Effector memory CD8-positive, alpha-beta T cell (primary cell): ENCODE results near the gene EIF5AL1.
"Not testable (repeated sequence)": the region's sequence is repeated elsewhere in the genome, so short reads cannot be mapped to it uniquely, and the experiment has no call there.

Experiments
- ATAC-seq: fragments of 150-1000 bp; cut with Tn5 transposase; replicated peaks from 2 replicates; pipeline ENCODE4 v1.10.0; 2021; ENCODE audit warnings: mild to moderate bottlenecking, moderate library complexity
- DNase-seq, 3 experiments: peaks; one replicate each; pipeline ENCODE4 v3.0.0; 2021
- H3K27ac Mint-ChIP-seq, 2 donors: one replicate each; pipeline ENCODE4 v1.8.0; 2022; ENCODE audit warnings: mild to moderate bottlenecking in 2 of 2, mixed read lengths in 2 of 2, moderate library complexity in 2 of 2
- H3K27me3 Mint-ChIP-seq, 2 donors: one replicate each; pipeline ENCODE4 v1.8.0; 2022; ENCODE audit warnings: mixed read lengths in 2 of 2
- H3K36me3 Mint-ChIP-seq: one replicate; pipeline ENCODE4 v1.8.0; 2022; ENCODE audit warnings: mild to moderate bottlenecking, moderate library complexity, mixed read lengths; ENCODE audit not compliant: insufficient read depth
- H3K4me1 Mint-ChIP-seq, 2 donors: one replicate each; pipeline ENCODE4 v1.8.0; 2022; ENCODE audit warnings: low read depth in 2 of 2, mixed read lengths in 2 of 2
- H3K4me3 Mint-ChIP-seq, 2 donors: one replicate each; pipeline ENCODE4 v1.8.0; 2022; ENCODE audit warnings: mild to moderate bottlenecking in 2 of 2, mixed read lengths in 2 of 2, moderate library complexity in 2 of 2
- H3K9me3 Mint-ChIP-seq, 2 donors: one replicate each; pipeline ENCODE4 v1.8.0; 2022; ENCODE audit warnings: mixed read lengths in 2 of 2

EIF5AL1 gene

GRCh38 chr10:79540930-79541329 lies 28.6 kb downstream of the EIF5AL1 start:
- not testable (repeated sequence) for DNase-seq, H3K4me3 Mint-ChIP-seq, H3K27ac Mint-ChIP-seq, H3K27me3 Mint-ChIP-seq, ATAC-seq, H3K36me3 Mint-ChIP-seq, H3K9me3 Mint-ChIP-seq, H3K4me1 Mint-ChIP-seq

- ATAC-seq (no peak), DNase-seq (no peak)
- Mint-ChIP-seq H3K4me3 (no peak overlapping the region), H3K4me1 (peaks cover 0 to 4% of the 10 kb centered on the region in 2 donors), H3K27ac (no peak overlapping the region), H3K27me3 (no peaks in the 10 kb centered on the region), H3K36me3 (no peaks in the 10 kb centered on the region), H3K9me3 (no peaks in the 10 kb centered on the region)
Measured at GRCh38 chr10:79542626-79543025, 30.3 kb downstream of the EIF5AL1 start.

- H3K9me3 Mint-ChIP-seq, H3K27me3 Mint-ChIP-seq, DNase-seq, H3K36me3 Mint-ChIP-seq, ATAC-seq, H3K4me3 Mint-ChIP-seq: not testable (repeated sequence)
- Mint-ChIP-seq H3K27ac (peak overlapping the region in 1 of 2 donors; percentile 7), H3K4me1 (peaks cover 0 to 10% of the 10 kb centered on the region in 2 donors)
Measured at GRCh38 chr10:79544408-79544807, 32.1 kb downstream of the EIF5AL1 start.

- H3K27me3 Mint-ChIP-seq, H3K27ac Mint-ChIP-seq, H3K4me3 Mint-ChIP-seq, H3K9me3 Mint-ChIP-seq, H3K36me3 Mint-ChIP-seq, DNase-seq, ATAC-seq: not testable (repeated sequence)
- H3K4me1 Mint-ChIP-seq = peaks cover 0 to 10% of the 10 kb centered on the region in 2 donors
Measured at GRCh38 chr10:79544926-79545659, 32.8 kb downstream of the EIF5AL1 start.

GRCh38 chr10:79547128-79547527 lies 34.8 kb downstream of the EIF5AL1 start:
- not testable (repeated sequence) for DNase-seq, H3K36me3 Mint-ChIP-seq, ATAC-seq, H3K27ac Mint-ChIP-seq, H3K4me1 Mint-ChIP-seq, H3K4me3 Mint-ChIP-seq, H3K9me3 Mint-ChIP-seq, H3K27me3 Mint-ChIP-seq

- H3K9me3 Mint-ChIP-seq = no peaks in the 10 kb centered on the region
- H3K27me3 Mint-ChIP-seq = peaks cover 0 to 11% of the 10 kb centered on the region in 2 donors
- peak overlapping the region in 1 of 2 donors; percentile 39 for H3K27ac Mint-ChIP-seq
- H3K4me1 Mint-ChIP-seq = peaks cover 0 to 7% of the 10 kb centered on the region in 2 donors
- no peaks in the 10 kb centered on the region for H3K36me3 Mint-ChIP-seq
- DNase-seq (no peak), ATAC-seq (no peak)
- no peak overlapping the region for H3K4me3 Mint-ChIP-seq
Measured at GRCh38 chr10:79547973-79548372, 35.6 kb downstream of the EIF5AL1 start.

GRCh38 chr10:79552143-79552542 lies 39.8 kb downstream of the EIF5AL1 start:
- Mint-ChIP-seq H3K27me3 (peaks cover 0 to 11% of the 10 kb centered on the region in 2 donors), H3K9me3 (no peaks in the 10 kb centered on the region), H3K4me3 (no peak overlapping the region), H3K27ac (no peak overlapping the region), H3K4me1 (peaks cover 0 to 7% of the 10 kb centered on the region in 2 donors), H3K36me3 (no peaks in the 10 kb centered on the region)
- no peak for ATAC-seq
- no peak for DNase-seq

GRCh38 chr10:79555354-79556309 lies 43.3 kb downstream of the EIF5AL1 start:
- Mint-ChIP-seq H3K27me3 (peaks cover under 1 to 25% of the 10 kb centered on the region in 2 donors), H3K4me1 (no peaks in the 10 kb centered on the region), H3K36me3 (no peaks in the 10 kb centered on the region), H3K27ac (no peak overlapping the region), H3K9me3 (no peaks in the 10 kb centered on the region), H3K4me3 (no peak overlapping the region)
- no peak for ATAC-seq
- no peak for DNase-seq

- H3K27me3 Mint-ChIP-seq = peaks cover 11 to 27% of the 10 kb centered on the region in 2 donors
Measured at GRCh38 chr10:79556961-79557360, 44.6 kb downstream of the EIF5AL1 start.

GRCh38 chr10:79559726-79560125 lies 47.4 kb downstream of the EIF5AL1 start:
- Mint-ChIP-seq H3K27ac (no peak overlapping the region), H3K36me3 (no peaks in the 10 kb centered on the region), H3K4me1 (peaks cover 4 to 7% of the 10 kb centered on the region in 2 donors), H3K4me3 (no peak overlapping the region), H3K27me3 (peaks cover 25 to 32% of the 10 kb centered on the region in 2 donors), H3K9me3 (no peaks in the 10 kb centered on the region)
- DNase-seq = no peak
- ATAC-seq = no peak

More at GRCh38 chr10:79556961-79557360, 44.6 kb downstream of the EIF5AL1 start:
- ATAC-seq, H3K4me1 Mint-ChIP-seq, H3K36me3 Mint-ChIP-seq, H3K27ac Mint-ChIP-seq, DNase-seq, H3K4me3 Mint-ChIP-seq, H3K9me3 Mint-ChIP-seq: not testable (repeated sequence)

- H3K27me3 Mint-ChIP-seq = peaks cover 25 to 32% of the 10 kb centered on the region in 2 donors
- no peak for DNase-seq
- peaks cover 4 to 7% of the 10 kb centered on the region in 2 donors for H3K4me1 Mint-ChIP-seq
- no peaks in the 10 kb centered on the region for H3K9me3 Mint-ChIP-seq
- H3K36me3 Mint-ChIP-seq = no peaks in the 10 kb centered on the region
- H3K4me3 Mint-ChIP-seq = no peak within 1 kb of the TSS
- no peak for ATAC-seq
- H3K27ac Mint-ChIP-seq = no peak within 1 kb of the TSS
Measured at GRCh38 chr10:79560160-79560709, 47.9 kb downstream of the EIF5AL1 start, which contains the start of gene SFTPA2. TSS of gene SFTPA2 (minus strand) at chr10:79560407. CDS start at chr10:79559483, 924 bp downstream.

GRCh38 chr10:79561257-79561656 lies 48.9 kb downstream of the EIF5AL1 start:
- H3K27me3 Mint-ChIP-seq = peaks cover 25 to 32% of the 10 kb centered on the region in 2 donors
- no peaks in the 10 kb centered on the region for H3K36me3 Mint-ChIP-seq
- H3K4me1 Mint-ChIP-seq = peaks cover 4 to 7% of the 10 kb centered on the region in 2 donors
- H3K27ac Mint-ChIP-seq = no peak overlapping the region
- ATAC-seq = no peak
- no peak overlapping the region for H3K4me3 Mint-ChIP-seq
- no peaks in the 10 kb centered on the region for H3K9me3 Mint-ChIP-seq
- DNase-seq = no peak

- Mint-ChIP-seq H3K27ac (no peak overlapping the region), H3K36me3 (no peaks in the 10 kb centered on the region), H3K27me3 (peaks cover 32 to 39% of the 10 kb centered on the region in 2 donors), H3K4me1 (peaks cover 4 to 7% of the 10 kb centered on the region in 2 donors), H3K9me3 (no peaks in the 10 kb centered on the region), H3K4me3 (no peak overlapping the region)
- DNase-seq = peak; percentile 28 to 49 (median 30)
- ATAC-seq = peak; percentile 51
Measured at GRCh38 chr10:79562135-79562756, 49.9 kb downstream of the EIF5AL1 start.
